GM23338 (cell line): ENCODE data around the gene NLN. TPM values are rescaled to one million over a fixed set of nuclear protein-coding genes. Genes with fewer than 3 reads are reported as not detected.

Experiments
- ATAC-seq: fragments of 200-7000 bp; cut with Tn5 transposase; 3 replicates; pipeline ENCODE4 v1.9.1; 2020
- DNase-seq: peaks from one replicate; pipeline ENCODE4 v3.0.0-alpha.2; 2015; ENCODE audit warnings: low spot score
- H2AFZ ChIP-seq: fragments of 200-600 bp; sonication (generic); 2 replicates; pipeline ENCODE4 v1.8.0; 2016; ENCODE audit warnings: antibody characterized with exemption, mild to moderate bottlenecking, moderate library complexity
- H3F3A ChIP-seq: fragments of 200-600 bp; sonication (generic); replicated peaks from 2 replicates; pipeline ENCODE4 v1.8.0; 2017; ENCODE audit warnings: antibody characterized with exemption, mixed run types, low read depth
- H3K27ac ChIP-seq: fragments of 200-600 bp; sonication (generic); 2 replicates; pipeline ENCODE4 v1.6.1; 2016; ENCODE audit warnings: low read depth
- H3K27me3 ChIP-seq: fragments of 200-600 bp; sonication (generic); 2 replicates; pipeline ENCODE4 v1.8.0; 2016; ENCODE audit warnings: mild to moderate bottlenecking, mixed run types, moderate library complexity; ENCODE audit not compliant: insufficient read depth
- H3K36me3 ChIP-seq: fragments of 200-600 bp; sonication (generic); 2 replicates; pipeline ENCODE4 v1.8.0; 2016; ENCODE audit warnings: mild to moderate bottlenecking; ENCODE audit not compliant: insufficient read depth
- H3K4me1 ChIP-seq: fragments of 200-600 bp; sonication (generic); 2 replicates; pipeline ENCODE4 v1.8.0; 2016; ENCODE audit warnings: mild to moderate bottlenecking, moderate library complexity; ENCODE audit not compliant: insufficient read depth
- H3K4me2 ChIP-seq: fragments of 200-600 bp; sonication (generic); 2 replicates; pipeline ENCODE4 v1.7.1; 2017; ENCODE audit warnings: mixed run types
- H3K4me3 ChIP-seq: fragments of 200-600 bp; sonication (generic); 2 replicates; pipeline ENCODE4 v1.6.1; 2016; ENCODE audit warnings: mixed run types
- H3K79me2 ChIP-seq: fragments of 200-600 bp; sonication (generic); replicated peaks from 2 replicates; pipeline ENCODE4 v1.8.0; 2017; ENCODE audit warnings: mild to moderate bottlenecking; ENCODE audit not compliant: insufficient read depth
- H3K9me2 ChIP-seq: fragments of 200-600 bp; sonication (generic); 2 replicates; pipeline ENCODE4 v1.8.0; 2017; ENCODE audit not compliant: insufficient read depth
- H4K20me1 ChIP-seq: fragments of 200-600 bp; sonication (generic); replicated peaks from 2 replicates; pipeline ENCODE4 v1.8.0; 2017; ENCODE audit warnings: mild to moderate bottlenecking; ENCODE audit not compliant: insufficient read depth
- H3K27ac Mint-ChIP-seq: 2 replicates; pipeline ENCODE4 v1.8.0; 2020; ENCODE audit warnings: inconsistent platforms, mild to moderate bottlenecking, moderate library complexity, mixed read lengths
- H3K27me3 Mint-ChIP-seq: 3 replicates; pipeline ENCODE4 v1.8.0; 2022; ENCODE audit warnings: low read depth, mild to moderate bottlenecking, moderate library complexity, mixed read lengths, inconsistent platforms; ENCODE audit not compliant: insufficient read depth, poor library complexity
- H3K36me3 Mint-ChIP-seq: 3 replicates; pipeline ENCODE4 v1.8.0; 2021; ENCODE audit warnings: low read depth, mild to moderate bottlenecking, inconsistent platforms, moderate library complexity, mixed read lengths
- H3K4me1 Mint-ChIP-seq: 3 replicates; pipeline ENCODE4 v1.8.0; 2020; ENCODE audit warnings: mild to moderate bottlenecking, inconsistent platforms, mixed read lengths
- H3K4me3 Mint-ChIP-seq: 3 replicates; pipeline ENCODE4 v1.8.0; 2021; ENCODE audit warnings: moderate library complexity, mild to moderate bottlenecking, inconsistent platforms, mixed read lengths
- H3K9me3 Mint-ChIP-seq: 3 replicates; pipeline ENCODE4 v1.8.0; 2020; ENCODE audit warnings: moderate library complexity, mild to moderate bottlenecking, inconsistent platforms, mixed read lengths
- ETS1 ChIP-seq: IDR thresholded peaks from 2 replicates; pipeline ENCODE4 v1.6.1; 2016; ENCODE audit warnings: antibody characterized with exemption
- NANOG ChIP-seq: IDR thresholded peaks from 2 replicates; pipeline ENCODE4 v1.6.1; 2016; ENCODE audit warnings: antibody characterized with exemption, borderline replicate concordance
- ZNF462 ChIP-seq: fragments of 250-450 bp; sonication (Bioruptor Pico); IDR thresholded peaks from 2 replicates; pipeline ENCODE4 v1.5.0; 2020; ENCODE audit warnings: mild to moderate bottlenecking, moderate library complexity
- polyA plus RNA-seq: library from polyadenylated mRNA; unstranded; fragments of >200 nt; fragmentation: Nextera tagmentation; extraction: Ambion mirVana; gene quantifications from 2 replicates; pipeline ENCODE4 v1.2.1, GENCODE V29; 2016
- total RNA-seq: library from RNA; depleted of rRNA; stranded (reverse); fragments of >200 nt; shearing (Covaris generic); gene quantifications from 2 replicates; pipeline ENCODE4 v1.2.3, GENCODE V29; 2014

NLN gene
- total and polyA plus RNA-seq, 2 experiments from 2014 or later, result 56.4 to 168 TPM

GRCh38 chr5:65775476-65775875, 53.5 kb downstream of the NLN start:
- H3K36me3 Mint-ChIP-seq, result peaks cover 32% of the 10 kb centered on the region

More at GRCh38 chr5:65775476-65775875, 53.5 kb downstream of the NLN start:
- Histone ChIP-seq H3F3A (no peaks in the 10 kb centered on the region), H3K9me2 (no peaks in the 10 kb centered on the region), H3K79me2 (peaks cover 15% of the 10 kb centered on the region; the same call in 1 of the 2 replicates), H3K27ac (no peak overlapping the region), H3K4me3 (no peak overlapping the region), H3K27me3 (no peaks in the 10 kb centered on the region), H3K36me3 (peaks cover 10% of the 10 kb centered on the region), H3K4me2 (no peak overlapping the region), H4K20me1 (peaks cover 13% of the 10 kb centered on the region), H2AFZ (no peak overlapping the region), H3K4me1 (no peaks in the 10 kb centered on the region)
- H3K27me3 Mint-ChIP-seq, result peaks cover 3% of the 10 kb centered on the region
- no peak overlapping the region for H3K4me3 Mint-ChIP-seq
- no peaks in the 10 kb centered on the region for H3K4me1 Mint-ChIP-seq
- 0 out of 2 replicates have a peak overlapping the region, but pooled peaks have one; percentile 59 for H3K27ac Mint-ChIP-seq
- H3K9me3 Mint-ChIP-seq, result no peaks in the 10 kb centered on the region
- ATAC-seq, result peak; percentile 47; the same call in 2 of the 3 replicates
- DNase-seq, result no peak
- TF ChIP-seq ETS1 (no peak), ZNF462 (CRISPR knock-in tag) (no peak), NANOG (no peak)
